Pancreas (tissue), 10 donors: ENCODE results near the gene ABCA1. TPM values are rescaled to one million over a fixed set of nuclear protein-coding genes. Genes with fewer than 3 reads are reported as not detected.

Experiments
- ATAC-seq, 4 donors: fragments of 200-7000 bp; cut with Tn5 transposase; one replicate each; pipeline versions ENCODE4 v1.8.0 to v1.9.1; 2020; ENCODE audit warnings: mild to moderate bottlenecking in 4 of 4, moderate library complexity in 4 of 4
- DNase-seq, 6 donors: peaks; one replicate each; pipeline ENCODE4 v3.0.0-alpha.2; 2020
- FAIRE-seq: peaks from 2 replicates; lab custom pipeline; 2012; peaks lifted over from hg19 to GRCh38; lab: Jason Lieb, UNC
- H3K27ac ChIP-seq, 4 donors: fragments of 200-600 bp; sonication (generic); 1 replicate in 3 of 4; 2 replicates in 1 of 4; pipeline versions ENCODE4 v1.5.0 to v1.8.0; 2020
- H3K27me3 ChIP-seq, 4 donors: fragments of 200-600 bp; one replicate each; pipeline ENCODE4 v1.8.0; 2021
- H3K36me3 ChIP-seq, 3 donors: fragments of 200-600 bp; sonication (generic) in 1 of 3; one replicate each; pipeline versions ENCODE4 v1.5.0 to v1.8.0; 2020 to 2021
- H3K4me1 ChIP-seq, 3 donors: fragments of 200-600 bp; one replicate each; pipeline ENCODE4 v1.8.0; 2021
- H3K4me3 ChIP-seq, 4 donors: fragments of 200-600 bp; sonication (generic) in 2 of 4; one replicate each; pipeline versions ENCODE4 v1.5.0 to v1.8.0; 2020 to 2021
- H3K9me3 ChIP-seq, 4 donors: fragments of 200-600 bp; one replicate each; pipeline ENCODE4 v1.8.0; 2021
- CTCF ChIP-seq, 4 donors: fragments of 200-600 bp; sonication (generic) in 3 of 4; IDR thresholded peaks; one replicate each; pipeline versions ENCODE4 v1.5.0 to v1.8.0; 2021; ENCODE audit warnings: antibody characterized with exemption in 4 of 4
- WGBS, 2 donors: extraction: QIAGEN DNeasy Blood & Tissue Kit; methylation state at CpG; one replicate each; pipeline ENCODE4 v1.1.7; 2013; 5-methylcytosine and 5-hydroxymethylcytosine counted together
- intact Hi-C, 3 donors: fragments of 100-400 bp; cut with DNase I; formaldehyde crosslinking; loops; one replicate each; pipeline versions ENCODE4 v1.11.1 to v1.14.2; 2022
- polyA plus RNA-seq, 2 donors: library from polyadenylated mRNA; stranded (reverse); fragments of 200-250 nt; gene quantifications; one replicate each; pipeline ENCODE4 v1.2.3, GENCODE V29; 2013
- total RNA-seq, 6 donors: library from RNA; stranded (reverse); fragmentation: NEBNext Ultra II Directional in 4 of 6; extraction: Animal tissue kit (Norgen Biotek cat#: 25700) in 4 of 6; gene quantifications; one replicate each; pipeline versions ENCODE4 v1.2.1 to v1.2.4, GENCODE V29; 2021 to 2023
- donor health status: healthy with polysubstance abuse.
- donor health status: DM: no; HTN: no; CAD: no; lungs with moderate emphysema.
- donor health status: DM: no; HTN: no; CAD: no.
- donor health status: control.
- donor health status: control.
- donor health status: Bipolar disorder and iron deficiency.
- donor health status: DM: yes; HTN: yes; CAD: no.
- donor health status: DM: no; HTN: no; CAD: no.
- donor health status: DM: no; HTN: no; CAD: no.
- donor health status: DM: yes; HTN: yes; CAD: no.

The ABCA1 gene
- total and polyA plus RNA-seq, 8 donors: 3.2 to 20.4 (median 8.6) TPM

GRCh38 chr9:104826911-104827310 is 101.0 kb downstream of the ABCA1 start:
- TF ChIP-seq CTCF (IDR thresholded peaks at IDR 0.05): no peak
- no peak overlapping the region for H3K4me3 ChIP-seq
- ATAC-seq (no peak), FAIRE-seq (no peak), DNase-seq (no peak)
- no peaks in the 10 kb centered on the region for H3K9me3 ChIP-seq
- intact Hi-C loops: no loop called here
- no peaks in the 10 kb centered on the region for H3K27me3 ChIP-seq
- H3K36me3 ChIP-seq: peaks cover 0 to 47% (median 46%) of the 10 kb centered on the region in 3 donors
- H3K4me1 ChIP-seq: no peaks in the 10 kb centered on the region
- no peak overlapping the region for H3K27ac ChIP-seq
- WGBS, 2 donors: 84 to 89% methylated on average over 7 of the region's 7 CpGs

- Histone ChIP-seq H3K27ac (no peak overlapping the region), H3K4me1 (no peaks in the 10 kb centered on the region), H3K27me3 (no peaks in the 10 kb centered on the region), H3K4me3 (no peak overlapping the region), H3K36me3 (peaks cover 0 to 43% (median 42%) of the 10 kb centered on the region in 3 donors), H3K9me3 (no peaks in the 10 kb centered on the region)
- TF ChIP-seq CTCF (IDR thresholded peaks at IDR 0.05): no peak
- no peak for DNase-seq
- intact Hi-C loops: no loop called here
- no peak for ATAC-seq
- 87 to 89% methylated on average over 3 of the region's 3 CpGs for WGBS, 2 donors
- no peak for FAIRE-seq
Measured at GRCh38 chr9:104826079-104826775, 101.7 kb downstream of the ABCA1 start.

DNA sequence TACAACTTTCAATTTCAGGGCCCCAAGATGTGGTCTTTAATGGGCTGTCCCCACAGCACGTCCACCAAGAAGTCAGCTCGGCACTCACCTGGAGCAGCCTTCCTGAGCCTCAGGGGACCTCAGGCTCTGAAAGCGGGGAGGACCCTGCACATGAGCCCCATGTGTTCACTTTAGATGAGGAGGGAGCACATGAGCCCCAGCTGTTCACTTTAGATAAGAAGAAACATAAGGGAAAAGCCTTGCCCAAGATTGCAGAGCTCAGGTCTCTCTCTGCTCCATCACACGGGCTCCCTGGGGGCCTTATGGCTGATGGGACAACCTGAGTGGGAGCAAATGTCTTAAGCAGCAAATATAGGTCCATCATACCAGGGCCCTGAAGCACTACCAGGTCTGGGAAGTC is 107.6 kb downstream of the ABCA1 start:
- no peak overlapping the region for H3K4me3 ChIP-seq
- no peaks in the 10 kb centered on the region for H3K4me1 ChIP-seq
- WGBS, 2 donors: 96 to 97% methylated on average over 4 of the region's 4 CpGs
- FAIRE-seq: no peak
- DNase-seq: no peak
- no peaks in the 10 kb centered on the region for H3K9me3 ChIP-seq
- no peak for ATAC-seq
- intact Hi-C loops: no loop called here
- no peak for TF ChIP-seq CTCF (IDR thresholded peaks at IDR 0.05)
- no peaks in the 10 kb centered on the region for H3K27me3 ChIP-seq
- H3K27ac ChIP-seq: no peak overlapping the region
- H3K36me3 ChIP-seq: peaks cover 0 to 28% (median 16%) of the 10 kb centered on the region in 3 donors

DNA sequence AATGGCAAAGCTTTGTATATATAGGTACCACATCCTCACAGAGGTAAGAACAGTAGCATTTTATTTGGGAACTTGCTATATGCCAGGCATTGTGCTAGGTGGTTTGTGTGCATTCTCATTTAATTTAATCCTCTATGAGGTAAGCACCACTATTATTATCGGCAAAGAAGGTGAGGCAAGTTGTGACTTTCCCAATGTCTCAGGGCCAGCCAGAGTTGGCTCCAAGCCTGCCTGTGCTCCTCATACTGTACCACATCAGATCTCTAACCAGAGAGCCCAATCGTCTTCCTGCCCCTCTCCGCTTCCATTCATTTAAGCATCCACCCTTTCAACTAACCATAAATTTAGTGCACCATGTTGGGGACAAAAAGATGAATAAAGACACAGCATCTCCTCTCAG is 108.9 kb downstream of the ABCA1 start:
- no peaks in the 10 kb centered on the region for H3K4me1 ChIP-seq
- no peak for TF ChIP-seq CTCF (IDR thresholded peaks at IDR 0.05)
- no peak overlapping the region for H3K4me3 ChIP-seq
- no peaks in the 10 kb centered on the region for H3K27me3 ChIP-seq
- 84 to 85% methylated on average over 3 of the region's 3 CpGs for WGBS, 2 donors
- peaks cover 0 to 28% (median 16%) of the 10 kb centered on the region in 3 donors for H3K36me3 ChIP-seq
- ATAC-seq (no peak), FAIRE-seq (no peak), DNase-seq (no peak)
- no peak overlapping the region for H3K27ac ChIP-seq
- intact Hi-C loops: no loop called here
- no peaks in the 10 kb centered on the region for H3K9me3 ChIP-seq

GRCh38 chr9:104817437-104817836 is 110.5 kb downstream of the ABCA1 start:
- H3K4me3 ChIP-seq: no peak overlapping the region
- no peak overlapping the region for H3K27ac ChIP-seq
- no peaks in the 10 kb centered on the region for H3K4me1 ChIP-seq
- FAIRE-seq (no peak), DNase-seq (peak in 1 of 6 donors; percentile 28), ATAC-seq (peak in 1 of 4 donors; percentile 42)
- no peak for TF ChIP-seq CTCF (IDR thresholded peaks at IDR 0.05)
- intact Hi-C loops: no loop called here
- H3K27me3 ChIP-seq: no peaks in the 10 kb centered on the region
- H3K9me3 ChIP-seq: no peaks in the 10 kb centered on the region
- peaks cover 0 to 30% (median 20%) of the 10 kb centered on the region in 3 donors for H3K36me3 ChIP-seq
- 65 to 68% methylated on average over 7 of the region's 7 CpGs for WGBS, 2 donors
